ENCODE results near the gene MTHFD1.

DNA sequence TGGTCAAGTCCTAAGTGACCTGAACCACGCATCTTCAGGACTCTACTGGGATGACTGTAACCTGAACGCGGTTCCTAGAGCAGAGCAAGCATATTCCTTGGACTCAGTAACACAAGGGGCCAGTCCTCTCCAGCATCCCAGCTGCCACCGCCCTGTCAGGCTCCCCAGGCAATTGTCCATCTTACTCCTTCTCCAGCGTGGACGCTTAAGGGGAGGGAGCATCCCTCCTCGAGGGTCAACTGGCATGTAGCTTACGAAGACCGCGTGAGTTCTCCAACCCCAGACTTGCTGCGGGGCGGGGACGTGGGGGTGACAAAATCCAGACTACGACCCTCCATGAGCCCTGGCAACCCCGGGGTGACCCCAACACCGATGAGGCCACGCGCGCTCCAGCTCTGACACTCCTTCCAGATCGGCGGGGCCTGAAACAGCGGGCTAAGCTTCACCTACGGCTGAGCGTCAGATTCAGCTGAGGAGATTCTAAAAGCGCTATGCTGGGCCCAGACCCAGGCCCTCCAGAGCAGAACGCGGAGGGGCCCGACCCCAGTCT is 846 bp upstream of the MTHFD1 start:
- TF ChIP-seq RAD21 (IDR thresholded peaks at IDR 0.05; ENCODE audit: low read length), result no peak
- no peak for TF ChIP-seq MXI1 (IDR thresholded peaks at IDR 0.05; ENCODE audit: low read depth, low read length)
- TF ChIP-seq GATA2 (CRISPR knock-in tag; IDR thresholded peaks at IDR 0.05), result no peak
- no peak for TF ChIP-seq SIN3A (IDR thresholded peaks at IDR 0.05; ENCODE audit: borderline replicate concordance, low read depth, low read length)
- no peak for TF ChIP-seq GABPA (IDR thresholded peaks at IDR 0.05; ENCODE audit: low read depth)
- TF ChIP-seq, protein P1, sequence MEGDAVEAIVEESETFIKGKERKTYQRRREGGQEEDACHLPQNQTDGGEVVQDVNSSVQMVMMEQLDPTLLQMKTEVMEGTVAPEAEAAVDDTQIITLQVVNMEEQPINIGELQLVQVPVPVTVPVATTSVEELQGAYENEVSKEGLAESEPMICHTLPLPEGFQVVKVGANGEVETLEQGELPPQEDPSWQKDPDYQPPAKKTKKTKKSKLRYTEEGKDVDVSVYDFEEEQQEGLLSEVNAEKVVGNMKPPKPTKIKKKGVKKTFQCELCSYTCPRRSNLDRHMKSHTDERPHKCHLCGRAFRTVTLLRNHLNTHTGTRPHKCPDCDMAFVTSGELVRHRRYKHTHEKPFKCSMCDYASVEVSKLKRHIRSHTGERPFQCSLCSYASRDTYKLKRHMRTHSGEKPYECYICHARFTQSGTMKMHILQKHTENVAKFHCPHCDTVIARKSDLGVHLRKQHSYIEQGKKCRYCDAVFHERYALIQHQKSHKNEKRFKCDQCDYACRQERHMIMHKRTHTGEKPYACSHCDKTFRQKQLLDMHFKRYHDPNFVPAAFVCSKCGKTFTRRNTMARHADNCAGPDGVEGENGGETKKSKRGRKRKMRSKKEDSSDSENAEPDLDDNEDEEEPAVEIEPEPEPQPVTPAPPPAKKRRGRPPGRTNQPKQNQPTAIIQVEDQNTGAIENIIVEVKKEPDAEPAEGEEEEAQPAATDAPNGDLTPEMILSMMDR (IDR thresholded peaks at IDR 0.05), result no peak
- TF ChIP-seq, protein P2, sequence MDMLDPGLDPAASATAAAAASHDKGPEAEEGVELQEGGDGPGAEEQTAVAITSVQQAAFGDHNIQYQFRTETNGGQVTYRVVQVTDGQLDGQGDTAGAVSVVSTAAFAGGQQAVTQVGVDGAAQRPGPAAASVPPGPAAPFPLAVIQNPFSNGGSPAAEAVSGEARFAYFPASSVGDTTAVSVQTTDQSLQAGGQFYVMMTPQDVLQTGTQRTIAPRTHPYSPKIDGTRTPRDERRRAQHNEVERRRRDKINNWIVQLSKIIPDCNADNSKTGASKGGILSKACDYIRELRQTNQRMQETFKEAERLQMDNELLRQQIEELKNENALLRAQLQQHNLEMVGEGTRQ (IDR thresholded peaks at IDR 0.05; ENCODE audit: borderline replicate concordance, low read depth, low read length), result no peak

All from SK-N-SH (cell line).